Endothelial cell of umbilical vein (primary cell): ENCODE data around the gene SLC35A2.

ENCODE experiments used
- EZH2 ChIP-seq: IDR thresholded peaks from 2 replicates; pipeline ENCODE4 v1.6.1; 2012; ENCODE audit warnings: borderline replicate concordance, low read depth, mild to moderate bottlenecking, moderate library complexity, low read length, inconsistent platforms; ENCODE audit not compliant: severe bottlenecking
- POLR2A ChIP-seq: IDR thresholded peaks from 2 replicates; pipeline ENCODE4 v1.6.1; 2012; ENCODE audit warnings: low read depth, mild to moderate bottlenecking, control low read depth, low read length
- POLR2AphosphoS5 ChIP-seq: IDR thresholded peaks from 2 replicates; pipeline ENCODE4 v1.6.1; 2012; ENCODE audit warnings: low read depth, mild to moderate bottlenecking, control low read depth, low read length, moderate library complexity; ENCODE audit not compliant: insufficient read depth
- TF ChIP-seq, protein P1 (sequence below), 2 donors: IDR thresholded peaks; 1 replicate in 1 of 2; 2 replicates in 1 of 2; pipeline ENCODE4 v1.5.1; 2011; ENCODE audit warnings: low read length in 2 of 2, mild to moderate bottlenecking in 2 of 2, moderate library complexity in 2 of 2, control low read depth in 1 of 2, inconsistent platforms in 1 of 2, low read depth in 1 of 2; ENCODE audit not compliant: insufficient read depth in 1 of 2; ENCODE audit errors: extremely low read depth in 1 of 2

- TF ChIP-seq, protein P1, sequence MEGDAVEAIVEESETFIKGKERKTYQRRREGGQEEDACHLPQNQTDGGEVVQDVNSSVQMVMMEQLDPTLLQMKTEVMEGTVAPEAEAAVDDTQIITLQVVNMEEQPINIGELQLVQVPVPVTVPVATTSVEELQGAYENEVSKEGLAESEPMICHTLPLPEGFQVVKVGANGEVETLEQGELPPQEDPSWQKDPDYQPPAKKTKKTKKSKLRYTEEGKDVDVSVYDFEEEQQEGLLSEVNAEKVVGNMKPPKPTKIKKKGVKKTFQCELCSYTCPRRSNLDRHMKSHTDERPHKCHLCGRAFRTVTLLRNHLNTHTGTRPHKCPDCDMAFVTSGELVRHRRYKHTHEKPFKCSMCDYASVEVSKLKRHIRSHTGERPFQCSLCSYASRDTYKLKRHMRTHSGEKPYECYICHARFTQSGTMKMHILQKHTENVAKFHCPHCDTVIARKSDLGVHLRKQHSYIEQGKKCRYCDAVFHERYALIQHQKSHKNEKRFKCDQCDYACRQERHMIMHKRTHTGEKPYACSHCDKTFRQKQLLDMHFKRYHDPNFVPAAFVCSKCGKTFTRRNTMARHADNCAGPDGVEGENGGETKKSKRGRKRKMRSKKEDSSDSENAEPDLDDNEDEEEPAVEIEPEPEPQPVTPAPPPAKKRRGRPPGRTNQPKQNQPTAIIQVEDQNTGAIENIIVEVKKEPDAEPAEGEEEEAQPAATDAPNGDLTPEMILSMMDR (IDR thresholded peaks at IDR 0.05; ENCODE audit: extremely low read depth in 1 of 2, insufficient read depth in 1 of 2, low read depth in 1 of 2, low read length in 2 of 2), result no peak
- TF ChIP-seq POLR2AphosphoS5 (no peak), POLR2A (no peak), EZH2 (no peak)
These were observed 477 bp downstream of the SLC35A2 start for GRCh38 chrX:48910926-48911411.
